Gastrocnemius medialis (tissue), 4 donors: ENCODE results near the gene PLA2G4F.

Experiments
- POLR2A ChIP-seq, 2 donors: fragments of 450-650 bp; IDR thresholded peaks; one replicate each; pipeline ENCODE4 v1.6.1; 2017; ENCODE audit warnings: antibody characterized with exemption in 2 of 2, mild to moderate bottlenecking in 2 of 2, moderate library complexity in 2 of 2
- TF ChIP-seq, protein P1 (sequence below), 5 experiments: fragments of 450-650 bp in 3 of 5; fragments of 200-600 bp in 2 of 5; sonication (generic) in 2 of 5; IDR thresholded peaks in 4 of 5; conservative IDR thresholded peaks in 1 of 5; 1 replicate in 4 of 5; 2 replicates in 1 of 5; pipeline ENCODE4 v1.5.1; 2016 to 2019; ENCODE audit warnings: antibody characterized with exemption in 5 of 5, mild to moderate bottlenecking in 3 of 5, moderate library complexity in 3 of 5

- TF ChIP-seq, protein P1, sequence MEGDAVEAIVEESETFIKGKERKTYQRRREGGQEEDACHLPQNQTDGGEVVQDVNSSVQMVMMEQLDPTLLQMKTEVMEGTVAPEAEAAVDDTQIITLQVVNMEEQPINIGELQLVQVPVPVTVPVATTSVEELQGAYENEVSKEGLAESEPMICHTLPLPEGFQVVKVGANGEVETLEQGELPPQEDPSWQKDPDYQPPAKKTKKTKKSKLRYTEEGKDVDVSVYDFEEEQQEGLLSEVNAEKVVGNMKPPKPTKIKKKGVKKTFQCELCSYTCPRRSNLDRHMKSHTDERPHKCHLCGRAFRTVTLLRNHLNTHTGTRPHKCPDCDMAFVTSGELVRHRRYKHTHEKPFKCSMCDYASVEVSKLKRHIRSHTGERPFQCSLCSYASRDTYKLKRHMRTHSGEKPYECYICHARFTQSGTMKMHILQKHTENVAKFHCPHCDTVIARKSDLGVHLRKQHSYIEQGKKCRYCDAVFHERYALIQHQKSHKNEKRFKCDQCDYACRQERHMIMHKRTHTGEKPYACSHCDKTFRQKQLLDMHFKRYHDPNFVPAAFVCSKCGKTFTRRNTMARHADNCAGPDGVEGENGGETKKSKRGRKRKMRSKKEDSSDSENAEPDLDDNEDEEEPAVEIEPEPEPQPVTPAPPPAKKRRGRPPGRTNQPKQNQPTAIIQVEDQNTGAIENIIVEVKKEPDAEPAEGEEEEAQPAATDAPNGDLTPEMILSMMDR (IDR thresholded peaks at IDR 0.05 in 4 of 5, conservative IDR thresholded peaks at IDR 0.05 in 1 of 5): no peak
- no peak for TF ChIP-seq POLR2A (IDR thresholded peaks at IDR 0.05)
These were observed 49.0 kb downstream of the PLA2G4F start for GRCh38 chr15:42107473-42107872.
